IPS DF 19.7 (cell line): ENCODE measurements around the gene RNF224.
"Not testable (repeated sequence)": the region's sequence is repeated elsewhere in the genome, so short reads cannot be mapped to it uniquely, and the experiment has no call there.

Experiments
- DNase-seq: peaks from one replicate; pipeline ENCODE4 v3.0.0-alpha.2; 2013; ENCODE audit warnings: low read depth, low spot score

The RNF224 gene

DNA sequence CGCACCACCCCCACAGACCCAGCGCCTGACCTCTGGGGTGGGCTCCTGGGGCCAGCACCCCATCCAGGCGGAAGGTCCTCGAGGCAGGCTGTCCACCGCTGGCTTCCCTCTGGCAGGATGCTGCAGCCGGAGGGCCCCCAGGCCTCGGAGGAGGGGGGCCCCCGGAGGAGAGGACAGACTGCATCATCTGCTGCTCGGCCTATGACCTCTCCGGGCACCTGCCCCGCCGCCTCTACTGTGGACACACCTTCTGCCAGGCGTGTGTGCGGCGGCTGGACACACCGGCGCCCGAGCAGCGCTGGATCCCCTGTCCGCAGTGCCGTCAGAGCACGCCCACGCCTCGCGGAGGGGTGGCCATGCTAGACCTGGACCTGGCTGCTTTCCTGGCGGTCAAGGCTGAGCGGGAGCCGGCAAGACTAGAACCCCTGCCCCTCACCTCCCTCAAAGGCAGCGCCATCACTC, 1.2 kb downstream of the RNF224 start:
- DNase-seq, result no peak

DNA sequence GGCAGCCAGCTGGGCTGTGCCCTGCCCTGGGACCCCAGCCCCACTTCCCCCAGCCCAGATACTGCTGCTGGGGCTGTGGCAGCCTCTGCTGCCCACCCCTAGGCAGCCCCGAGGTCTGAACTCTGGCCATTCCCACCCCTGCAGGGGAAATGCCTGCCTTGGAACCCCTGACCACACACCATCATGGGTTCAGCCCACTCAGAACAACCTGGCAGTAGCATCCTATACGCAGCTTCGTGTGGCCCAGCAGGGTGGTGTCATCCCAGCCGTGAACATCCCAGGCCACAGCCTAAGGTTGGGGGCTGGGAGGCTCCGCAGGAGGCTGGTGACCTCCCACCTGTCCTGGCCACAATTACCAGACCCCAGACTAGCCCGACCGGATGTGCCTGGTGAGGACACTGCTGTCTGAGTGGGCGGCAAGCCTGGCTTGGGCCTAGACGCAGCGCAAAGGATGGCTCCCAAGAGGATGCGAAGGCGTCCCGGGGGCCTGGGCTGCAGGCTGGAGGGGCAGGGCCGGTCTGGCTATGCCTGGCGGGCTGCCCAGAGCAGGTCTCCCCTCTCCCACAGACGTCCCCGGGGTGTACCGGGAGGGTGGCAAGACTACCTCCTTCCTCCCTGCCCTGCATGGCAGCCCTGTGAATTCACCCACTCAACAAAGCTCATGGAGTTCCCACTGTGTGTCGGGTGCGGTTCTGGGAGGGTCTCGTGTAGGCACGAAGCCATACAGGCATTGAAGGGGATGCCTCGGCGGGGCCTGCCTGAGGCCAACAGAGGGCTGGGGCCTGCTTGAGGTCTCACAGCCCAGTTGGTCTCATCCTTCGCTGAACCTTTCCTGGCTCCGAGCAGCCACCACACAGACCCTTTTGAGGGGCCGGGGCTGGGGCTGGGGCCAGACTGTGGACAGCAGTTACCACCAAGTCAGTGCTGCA, 1.9 kb downstream of the RNF224 start:
- no peak for DNase-seq

DNA sequence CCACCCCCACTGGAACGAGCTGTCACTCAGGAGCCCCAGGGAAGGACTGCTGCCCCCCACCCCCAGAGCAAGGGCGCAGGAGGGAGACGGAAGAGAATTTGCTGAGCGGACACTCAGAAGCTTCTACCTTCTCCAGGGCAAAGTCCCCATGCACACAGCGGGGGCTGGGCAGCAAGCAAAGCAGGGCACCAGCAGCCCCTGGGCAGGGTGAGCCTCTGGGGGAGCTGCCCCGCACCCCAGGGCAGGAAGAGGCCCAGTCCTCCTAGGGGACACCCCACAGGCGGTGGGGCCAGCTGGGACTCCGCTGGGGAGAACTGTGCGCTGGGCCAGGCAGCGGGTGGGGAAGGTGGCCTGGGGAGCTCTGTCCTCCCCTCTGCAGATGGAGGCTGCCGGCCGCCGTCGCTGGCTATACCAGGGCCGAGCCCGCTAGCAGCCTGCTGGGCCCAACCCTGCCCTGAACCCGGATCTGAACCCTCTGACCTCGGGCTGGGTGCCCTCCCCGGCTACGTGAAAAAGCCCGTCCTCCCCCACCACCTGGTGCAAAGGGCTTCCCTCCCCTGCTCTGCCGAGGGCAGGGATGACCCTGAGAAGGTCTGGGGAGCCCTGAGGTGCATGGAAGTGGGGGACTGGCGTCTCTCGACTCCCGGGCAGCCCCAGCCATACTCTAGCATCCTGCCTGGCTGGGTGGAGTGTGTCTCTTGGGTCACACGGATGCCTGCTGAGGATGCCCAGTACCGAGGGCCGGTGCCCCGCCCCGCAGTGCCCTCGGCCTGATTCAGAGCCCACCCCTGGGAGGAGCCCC, 2.8 kb downstream of the RNF224 start:
- DNase-seq, result no peak

DNA sequence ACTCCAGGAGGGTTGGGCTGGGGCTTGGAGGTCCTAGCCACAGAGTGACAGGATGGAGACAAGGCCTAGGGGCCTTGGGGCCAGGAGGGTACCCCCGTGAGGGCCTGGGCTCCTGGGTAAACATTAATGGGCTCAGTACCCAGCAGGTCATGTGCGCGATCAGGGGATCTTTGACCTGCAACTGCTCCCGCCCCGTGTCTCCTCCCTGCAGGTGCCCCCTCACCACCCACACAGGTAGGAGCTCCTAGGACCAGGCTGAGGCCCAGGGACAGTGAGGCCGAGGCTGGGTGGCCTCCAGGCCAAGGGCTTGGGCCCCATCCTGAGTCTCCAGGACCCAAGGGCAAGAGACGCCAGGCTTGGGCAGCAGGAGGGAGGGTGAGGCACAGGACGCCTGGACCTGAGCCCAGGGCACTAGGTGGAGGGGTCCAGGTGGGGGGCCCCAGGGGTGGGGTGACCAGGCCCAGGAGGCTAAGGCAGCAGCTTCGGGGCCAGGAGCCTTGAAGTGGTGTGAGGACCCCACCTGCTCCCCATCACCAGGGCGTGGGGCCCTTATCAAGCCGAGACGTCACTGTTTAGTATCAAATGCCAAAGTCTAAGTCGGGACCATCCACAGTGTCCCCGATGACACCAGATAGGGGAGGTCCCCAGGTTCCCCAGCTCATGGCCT, 3.5 kb downstream of the RNF224 start, which contains the start of gene SLC34A3:
SLC34A3 (plus strand) TSS at position 197 of the 667 bp plus-strand sequence. CDS start 802 bp downstream, outside the sequence.
- DNase-seq, result no peak

DNA sequence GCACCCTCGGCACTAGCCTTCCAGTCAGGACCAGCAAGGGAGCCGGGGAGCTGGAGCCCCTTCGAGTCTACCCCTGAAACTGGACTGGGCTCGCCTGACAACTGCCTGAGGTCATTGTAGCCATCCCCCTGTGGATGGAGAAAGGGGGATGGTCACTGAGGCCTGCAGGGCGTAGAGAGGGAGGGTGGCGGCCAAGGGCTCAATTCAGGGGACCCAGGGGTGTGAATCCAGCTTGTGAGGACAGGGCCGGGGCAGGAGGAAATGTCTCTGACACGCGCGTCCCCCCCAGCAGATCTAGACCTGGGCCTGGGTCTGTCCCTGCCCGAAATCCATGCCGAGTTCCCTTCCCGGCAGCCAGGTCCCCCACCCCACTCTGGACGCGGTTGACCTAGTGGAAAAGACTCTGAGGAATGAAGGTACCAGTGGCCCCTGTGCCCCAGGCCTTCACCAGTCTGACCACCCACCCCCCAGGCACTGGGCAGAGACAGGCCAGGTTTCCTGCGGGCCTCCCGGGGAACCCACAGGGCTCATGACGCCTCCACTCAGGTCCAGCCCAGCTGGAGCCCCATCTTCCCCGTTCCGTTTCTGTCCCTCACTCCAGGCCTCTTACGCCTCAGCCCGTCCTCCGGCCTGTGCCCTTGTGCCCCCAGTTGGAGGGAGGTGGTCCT, 4.2 kb downstream of the RNF224 start:
- no peak for DNase-seq

DNA sequence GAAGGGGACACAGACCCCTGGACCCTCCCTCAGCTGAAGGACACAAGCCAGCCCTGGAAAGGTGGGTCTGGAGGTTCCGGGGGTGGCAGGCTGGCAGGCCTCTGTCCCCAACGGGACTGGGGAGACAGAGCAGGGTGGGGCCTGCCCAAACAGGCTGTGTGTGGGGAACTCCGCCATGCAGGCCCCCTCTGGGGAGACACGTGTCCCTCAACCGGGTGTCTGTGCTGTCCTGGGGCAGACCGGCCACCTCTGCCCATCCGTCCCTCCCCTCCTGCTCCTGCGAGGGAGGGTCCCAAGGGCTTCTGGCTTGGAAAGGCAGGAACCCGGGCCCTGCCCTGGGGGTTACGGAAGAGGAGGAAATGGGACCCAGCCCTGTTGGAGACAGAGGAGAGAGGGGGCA, 4.8 kb downstream of the RNF224 start:
- DNase-seq, result no peak

DNA sequence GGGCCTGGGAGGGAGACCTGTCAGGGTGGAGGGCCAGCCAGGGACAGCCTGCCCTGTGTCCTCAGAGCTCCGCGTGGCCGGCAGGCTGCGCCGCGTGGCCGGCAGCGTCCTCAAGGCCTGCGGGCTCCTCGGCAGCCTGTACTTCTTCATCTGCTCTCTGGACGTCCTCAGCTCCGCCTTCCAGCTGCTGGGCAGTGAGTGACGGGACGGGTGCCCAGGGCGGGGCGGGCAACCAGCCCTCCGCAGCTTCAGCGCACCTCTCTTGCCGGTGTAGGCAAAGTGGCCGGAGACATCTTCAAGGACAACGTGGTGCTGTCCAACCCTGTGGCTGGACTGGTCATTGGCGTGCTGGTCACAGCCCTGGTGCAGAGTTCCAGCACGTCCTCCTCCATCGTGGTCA, 5.2 kb downstream of the RNF224 start:
- DNase-seq, result no peak

DNA sequence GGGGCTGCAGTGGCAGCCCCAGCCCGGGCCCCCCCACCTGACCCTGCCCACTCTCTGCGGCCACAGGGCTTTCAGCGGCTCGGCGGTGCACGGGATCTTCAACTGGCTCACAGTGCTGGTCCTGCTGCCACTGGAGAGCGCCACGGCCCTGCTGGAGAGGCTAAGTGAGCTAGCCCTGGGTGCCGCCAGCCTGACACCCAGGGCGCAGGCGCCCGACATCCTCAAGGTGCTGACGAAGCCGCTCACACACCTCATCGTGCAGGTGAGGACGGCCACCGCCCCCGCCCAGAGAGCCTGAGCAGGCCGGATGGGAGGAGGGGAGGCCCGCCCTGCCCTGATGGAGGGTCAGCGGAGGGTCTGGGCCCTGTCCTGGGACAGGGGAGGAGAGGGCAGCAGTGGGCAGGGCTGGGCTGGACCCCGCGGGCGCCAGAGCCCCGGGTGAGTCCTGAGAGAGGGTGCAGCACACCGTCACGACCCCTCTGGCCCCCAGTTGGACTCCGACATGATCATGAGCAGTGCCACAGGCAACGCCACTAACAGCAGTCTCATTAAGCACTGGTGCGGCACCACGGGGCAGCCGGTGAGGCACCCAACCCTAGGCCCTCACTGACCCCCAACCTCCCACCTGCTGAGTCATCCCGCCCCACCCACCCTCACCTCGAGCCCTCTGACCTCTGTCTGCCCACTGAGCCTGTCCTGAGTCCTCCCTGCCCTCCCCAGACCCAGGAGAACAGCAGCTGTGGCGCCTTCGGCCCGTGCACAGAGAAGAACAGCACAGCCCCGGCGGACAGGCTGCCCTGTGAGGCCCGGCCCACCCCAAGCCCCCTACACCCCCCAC, 6.1 kb downstream of the RNF224 start:
- DNase-seq, result no peak

DNA sequence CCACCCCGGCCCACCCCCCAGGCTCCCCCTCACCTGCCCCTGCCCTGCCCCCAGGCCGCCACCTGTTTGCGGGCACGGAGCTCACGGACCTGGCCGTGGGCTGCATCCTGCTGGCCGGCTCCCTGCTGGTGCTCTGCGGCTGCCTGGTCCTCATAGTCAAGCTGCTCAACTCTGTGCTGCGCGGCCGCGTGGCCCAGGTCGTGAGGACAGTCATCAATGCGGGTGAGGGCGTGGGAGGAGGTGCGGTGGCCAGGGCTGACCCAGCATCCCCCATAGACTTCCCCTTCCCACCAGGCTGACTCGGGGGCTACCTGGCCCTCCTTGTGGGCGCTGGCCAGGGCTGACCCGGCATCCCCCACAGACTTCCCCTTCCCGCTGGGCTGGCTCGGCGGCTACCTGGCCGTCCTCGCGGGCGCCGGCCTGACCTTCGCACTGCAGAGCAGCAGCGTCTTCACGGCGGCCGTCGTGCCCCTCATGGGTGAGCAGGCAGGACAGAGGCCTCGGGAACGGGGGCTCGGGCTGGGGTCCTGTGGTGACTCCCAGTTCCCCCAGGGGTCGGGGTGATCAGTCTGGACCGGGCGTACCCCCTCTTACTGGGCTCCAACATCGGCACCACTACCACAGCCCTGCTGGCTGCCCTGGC, 6.9 kb downstream of the RNF224 start:
- no peak for DNase-seq

DNA sequence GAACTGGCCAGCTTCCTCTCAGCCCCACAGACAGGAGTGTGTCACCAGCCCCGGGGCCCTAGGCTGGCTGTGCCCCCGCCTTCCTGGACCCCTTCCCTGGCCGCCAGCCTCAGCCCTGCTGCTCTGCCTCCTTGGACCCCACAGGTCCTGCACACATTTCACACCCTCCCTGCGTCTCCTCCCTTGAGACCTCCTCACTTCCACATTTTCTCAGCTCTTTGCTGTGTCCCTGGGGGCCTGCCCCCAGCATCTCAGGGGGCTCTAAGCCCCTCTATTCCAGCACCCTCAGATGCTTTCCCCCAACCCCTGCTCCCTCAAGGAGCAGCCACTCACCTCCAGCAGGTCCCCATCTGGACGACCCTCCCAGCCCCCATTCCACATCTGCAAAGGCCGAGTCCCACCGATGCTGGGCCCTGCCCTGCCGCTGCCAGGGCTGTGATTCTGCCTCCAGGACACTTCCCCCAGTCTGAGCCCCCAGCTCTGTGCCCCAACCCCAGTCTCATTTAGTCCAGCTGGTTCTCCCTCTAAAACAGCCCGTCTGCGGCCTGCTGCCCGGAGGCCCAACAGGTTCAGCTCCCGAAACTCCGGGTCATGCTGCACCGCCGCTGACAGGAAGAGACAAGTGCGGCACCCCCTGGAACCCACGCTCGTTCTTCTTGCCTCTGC, 7.6 kb downstream of the RNF224 start:
- no peak for DNase-seq

DNA sequence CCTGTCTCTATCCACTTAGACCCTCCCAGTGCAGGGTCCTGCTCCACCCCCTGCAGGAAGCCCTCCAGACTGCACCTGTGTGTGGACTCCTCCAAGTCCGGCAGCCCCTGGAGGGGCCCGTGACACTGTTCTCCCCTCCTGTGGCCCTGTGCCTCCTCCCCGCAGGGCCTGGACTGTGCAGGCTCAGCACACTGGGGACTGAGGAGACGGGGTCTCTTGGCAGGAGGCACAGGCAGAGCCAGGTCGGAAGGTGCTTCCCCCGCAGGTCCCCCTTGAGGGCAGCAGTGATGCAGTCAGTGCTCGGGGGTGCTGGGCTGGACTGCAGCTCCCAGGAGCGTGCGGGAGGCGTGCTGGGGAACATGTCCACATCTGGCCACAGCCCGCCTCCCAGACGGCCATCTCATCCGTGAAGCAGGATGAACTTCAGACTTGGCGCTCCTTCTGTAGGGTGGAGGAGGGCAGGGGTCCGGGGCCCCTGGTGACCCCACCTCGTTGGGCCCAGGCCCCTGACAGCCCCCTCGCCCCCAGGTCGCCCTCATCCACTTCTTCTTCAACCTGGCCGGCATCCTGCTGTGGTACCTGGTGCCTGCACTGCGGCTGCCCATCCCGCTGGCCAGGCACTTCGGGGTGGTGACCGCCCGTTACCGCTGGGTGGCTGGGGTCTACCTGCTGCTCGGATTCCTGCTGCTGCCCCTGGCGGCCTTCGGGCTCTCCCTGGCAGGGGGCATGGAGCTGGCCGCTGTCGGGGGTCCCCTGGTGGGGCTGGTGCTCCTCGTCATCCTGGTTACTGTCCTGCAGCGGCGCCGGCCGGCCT, 8.3 kb downstream of the RNF224 start:
- DNase-seq, result no peak

DNA sequence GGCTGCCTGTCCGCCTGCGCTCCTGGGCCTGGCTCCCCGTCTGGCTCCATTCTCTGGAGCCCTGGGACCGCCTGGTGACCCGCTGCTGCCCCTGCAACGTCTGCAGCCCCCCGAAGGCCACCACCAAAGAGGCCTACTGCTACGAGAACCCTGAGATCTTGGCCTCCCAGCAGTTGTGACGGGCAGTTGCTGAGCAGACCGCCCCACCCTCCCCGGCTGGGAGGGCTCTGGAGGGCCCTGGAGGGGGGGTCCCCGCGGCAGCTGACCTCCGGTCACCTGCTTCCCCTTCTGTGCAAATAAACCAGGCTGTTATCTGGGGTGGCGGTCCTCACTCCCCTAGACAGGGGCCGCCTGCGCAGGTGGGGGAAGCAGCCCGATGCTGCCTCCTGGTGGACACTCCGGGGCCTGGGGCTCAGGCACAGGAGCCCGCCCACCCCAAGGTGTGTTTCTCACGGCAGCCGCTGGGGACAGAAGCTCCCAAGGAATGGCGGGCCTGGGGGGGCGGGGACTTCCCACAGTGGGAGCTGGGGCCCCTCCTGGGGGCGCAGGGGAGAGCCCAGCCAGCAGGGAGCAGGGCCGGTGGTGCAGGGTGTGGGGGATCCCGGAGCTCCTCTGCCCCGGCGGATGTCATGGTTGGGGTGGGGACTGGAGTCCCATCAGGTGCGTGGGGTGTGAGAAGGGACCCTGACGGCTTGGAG, 9.1 kb downstream of the RNF224 start:
- DNase-seq, result no peak

DNA sequence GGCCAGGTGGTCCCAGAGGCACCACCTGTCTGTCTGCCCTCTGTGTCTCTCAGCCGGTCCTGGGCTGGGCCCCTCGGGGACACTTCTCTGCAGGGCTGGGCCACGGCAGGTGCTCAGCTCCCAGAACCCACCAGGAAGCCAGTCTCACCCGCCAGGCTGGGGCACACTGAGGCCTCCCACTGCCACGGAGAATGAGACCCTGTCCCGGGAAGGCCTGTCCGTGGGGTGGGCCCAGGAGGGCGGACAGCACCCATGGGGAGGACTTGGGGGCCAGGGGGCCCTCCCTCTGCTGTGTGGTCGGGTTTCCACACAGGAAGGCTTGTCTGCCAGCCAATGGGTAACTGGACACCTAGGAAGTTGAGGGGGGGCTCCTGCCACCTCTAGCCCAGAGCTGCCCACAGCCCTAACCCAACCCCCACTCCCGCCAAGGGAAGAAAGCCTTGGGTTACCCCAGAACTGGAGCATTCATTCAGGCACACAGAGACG, 9.7 kb downstream of the RNF224 start:
- no peak for DNase-seq

DNA sequence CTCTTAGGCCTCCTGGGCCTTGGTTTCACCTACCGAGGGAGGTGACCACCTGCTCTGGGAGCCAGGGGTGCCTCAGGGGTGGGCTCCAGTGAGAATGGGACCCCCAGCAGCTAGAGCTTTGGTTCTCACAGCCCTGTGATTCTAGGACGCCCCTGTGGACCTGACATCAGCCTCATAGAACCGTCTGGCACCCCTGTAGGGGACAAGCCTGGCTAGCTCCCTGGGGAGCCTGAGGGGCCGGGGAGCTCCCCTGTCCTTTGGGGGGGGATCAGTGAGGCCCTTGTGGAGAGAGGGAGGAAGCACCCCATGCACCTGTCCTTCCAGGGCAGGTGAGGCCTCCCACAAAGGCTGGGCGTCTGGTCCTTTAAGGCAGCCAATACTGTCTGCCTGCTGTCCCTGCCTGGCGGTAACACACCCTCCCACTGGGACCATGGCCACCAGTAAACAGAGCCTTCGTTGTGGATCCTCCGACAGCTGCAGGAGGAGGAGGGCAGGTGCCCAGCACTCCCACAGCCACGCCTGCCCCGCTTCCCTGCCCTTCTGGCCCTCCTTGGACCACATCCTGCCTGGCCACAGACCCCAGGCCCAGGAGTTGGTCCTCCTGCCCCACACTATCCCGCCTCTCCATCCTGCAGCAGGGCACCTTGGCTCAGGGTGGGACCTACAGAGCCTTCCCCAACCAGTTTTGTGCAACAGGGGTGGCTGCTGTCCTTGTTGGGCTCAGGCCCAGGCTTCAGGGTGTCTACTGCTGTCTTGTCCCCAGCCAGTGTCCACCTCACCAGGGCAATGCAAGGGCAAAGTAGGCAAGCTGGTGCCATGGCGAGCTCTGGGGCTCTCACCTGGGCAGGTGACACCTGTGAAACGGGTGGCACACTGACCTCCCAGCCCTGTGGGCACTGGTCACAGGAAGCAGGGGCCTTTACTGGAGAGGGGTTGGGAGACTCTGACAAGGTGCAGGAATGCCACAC, 10.7 kb downstream of the RNF224 start:
- DNase-seq, result no peak

DNA sequence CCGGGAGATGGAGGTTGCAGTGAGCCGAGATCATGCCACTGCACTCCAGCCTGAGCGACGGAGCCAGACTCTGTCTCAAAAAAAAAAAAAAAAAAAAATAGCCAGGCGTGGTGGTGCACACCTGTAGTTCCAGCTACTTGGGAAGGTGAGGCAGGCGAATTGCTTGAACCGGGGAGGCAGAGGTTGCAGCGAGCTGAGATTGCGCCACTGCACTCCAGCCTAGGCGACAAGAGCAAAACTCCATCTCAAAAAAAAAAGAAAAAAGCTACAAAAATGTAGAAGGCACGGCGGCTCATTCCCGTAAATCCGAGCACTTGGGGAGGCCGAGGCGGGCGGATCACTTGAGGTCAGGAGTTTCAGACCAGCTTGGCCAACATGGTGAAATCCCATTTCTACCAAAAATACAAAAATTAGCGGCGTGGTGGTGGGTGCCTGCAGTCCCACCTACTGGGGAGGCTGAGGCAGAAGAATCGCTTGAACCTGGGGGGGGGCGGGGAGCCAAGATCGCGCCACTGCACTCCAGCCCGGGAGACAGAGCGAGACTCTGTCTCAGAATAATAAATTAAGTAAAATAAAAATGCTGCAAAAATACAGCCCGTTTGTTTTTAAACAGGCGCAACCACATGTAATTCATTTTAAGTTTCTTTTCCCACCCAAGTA, 12.4 kb downstream of the RNF224 start:
- DNase-seq, result not testable (repeated sequence)

DNA sequence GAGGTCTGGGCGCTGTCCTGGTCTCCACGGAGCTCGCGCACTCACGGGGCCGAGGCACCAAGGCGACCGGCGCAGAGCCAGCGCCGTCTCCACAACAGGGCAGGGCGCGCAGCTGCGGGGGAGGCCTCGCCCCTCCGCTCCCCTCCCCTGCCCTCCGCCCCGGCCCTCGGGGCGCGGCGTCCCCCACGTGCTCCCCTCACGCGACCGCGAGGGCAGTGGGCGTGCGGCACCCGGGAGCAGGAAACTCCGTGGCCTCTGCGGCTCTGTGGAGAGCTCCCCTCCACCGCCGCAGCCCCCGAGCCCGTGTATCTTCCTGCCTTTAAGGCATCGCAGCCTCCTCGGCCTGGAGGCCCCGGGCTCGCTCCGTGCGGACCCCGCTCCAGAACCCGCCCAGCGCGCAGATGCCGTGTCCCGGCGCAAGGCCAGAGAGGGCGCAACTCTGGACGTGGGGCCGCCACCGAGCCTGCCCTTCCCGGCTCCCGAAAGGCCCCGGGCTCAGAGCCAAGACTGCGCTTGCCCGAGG, 13.1 kb downstream of the RNF224 start:
- no peak for DNase-seq
